HuH-7.5 (cell line): ENCODE results near the gene MICAL3.
"Not testable (repeated sequence)": the region's sequence is repeated elsewhere in the genome, so short reads cannot be mapped to it uniquely, and the experiment has no call there.

ENCODE experiments used
- DNase-seq: peaks from one replicate; pipeline ENCODE4 v3.0.0; 2011; ENCODE audit warnings: low spot score

Gene MICAL3

DNA sequence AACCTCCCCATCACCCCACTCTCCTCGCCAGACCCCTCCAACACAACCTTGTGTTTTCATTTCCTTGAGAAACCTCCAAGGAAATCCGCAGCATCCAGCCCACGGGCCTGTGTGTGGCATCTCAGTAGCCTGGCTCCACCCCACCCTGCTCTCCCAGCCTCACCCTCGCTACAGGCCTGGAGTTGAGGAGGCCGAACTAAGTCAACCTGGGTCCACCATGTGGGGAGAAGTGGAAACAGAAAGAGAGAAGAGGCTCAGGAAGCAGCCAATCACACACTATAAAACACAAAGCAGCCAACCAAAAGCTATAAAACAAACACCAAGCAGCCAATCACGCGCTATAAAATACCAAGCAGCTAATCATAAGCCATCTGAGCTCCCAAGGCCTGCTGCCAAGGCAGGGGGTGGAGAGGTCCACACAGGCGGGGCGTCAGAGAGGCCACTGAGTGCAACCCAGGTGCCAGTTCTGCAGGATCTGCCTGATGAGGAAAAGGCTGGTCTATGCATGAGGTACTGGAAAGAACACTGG lies 72.0 kb downstream of the MICAL3 start:
- no peak for DNase-seq

DNA sequence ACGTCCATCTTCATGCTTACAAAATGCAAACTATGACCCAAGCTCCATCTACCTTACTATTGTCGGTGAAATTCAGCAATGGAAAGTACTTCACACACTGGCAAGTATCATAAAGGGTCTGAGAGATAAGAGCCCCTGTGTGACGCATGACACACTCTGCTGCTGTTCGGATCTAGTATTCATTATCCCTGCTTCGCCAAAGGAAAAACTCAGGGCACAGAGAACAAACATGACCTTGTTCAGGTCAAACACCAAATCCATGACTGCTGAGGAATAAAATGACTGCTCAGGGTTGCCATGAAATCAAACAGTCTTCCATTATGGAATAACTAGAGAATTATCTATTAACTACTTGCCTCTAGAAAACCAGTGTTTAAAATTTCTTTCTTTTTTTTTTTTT lies 73.0 kb downstream of the MICAL3 start:
- no peak for DNase-seq

DNA sequence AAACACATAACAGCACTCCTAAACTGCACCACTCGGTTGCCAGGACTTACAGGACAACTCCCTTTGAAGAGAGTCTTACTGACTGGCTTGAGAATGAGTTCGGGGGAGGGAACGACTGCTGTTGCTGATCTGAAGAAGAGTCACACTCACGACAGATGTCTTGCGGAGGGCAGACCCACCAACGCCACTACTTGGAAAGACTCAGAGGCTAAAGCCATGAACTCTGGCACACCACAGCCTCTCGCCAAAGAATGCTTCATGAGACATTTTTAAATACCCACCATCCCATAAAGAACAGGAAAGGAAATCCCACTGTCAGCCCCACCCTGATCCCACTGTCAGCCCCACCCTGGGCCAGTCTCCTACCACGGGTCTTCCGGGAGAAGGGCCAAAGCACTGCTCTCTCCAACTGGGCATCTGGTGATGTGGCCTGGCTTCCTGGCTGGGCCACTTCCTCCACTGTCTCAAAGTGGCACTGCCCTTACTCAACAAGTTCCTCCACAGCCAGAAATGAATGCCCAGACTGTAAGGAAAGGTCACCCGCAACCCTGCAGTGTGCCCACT lies 73.6 kb downstream of the MICAL3 start:
- DNase-seq, result no peak

DNA sequence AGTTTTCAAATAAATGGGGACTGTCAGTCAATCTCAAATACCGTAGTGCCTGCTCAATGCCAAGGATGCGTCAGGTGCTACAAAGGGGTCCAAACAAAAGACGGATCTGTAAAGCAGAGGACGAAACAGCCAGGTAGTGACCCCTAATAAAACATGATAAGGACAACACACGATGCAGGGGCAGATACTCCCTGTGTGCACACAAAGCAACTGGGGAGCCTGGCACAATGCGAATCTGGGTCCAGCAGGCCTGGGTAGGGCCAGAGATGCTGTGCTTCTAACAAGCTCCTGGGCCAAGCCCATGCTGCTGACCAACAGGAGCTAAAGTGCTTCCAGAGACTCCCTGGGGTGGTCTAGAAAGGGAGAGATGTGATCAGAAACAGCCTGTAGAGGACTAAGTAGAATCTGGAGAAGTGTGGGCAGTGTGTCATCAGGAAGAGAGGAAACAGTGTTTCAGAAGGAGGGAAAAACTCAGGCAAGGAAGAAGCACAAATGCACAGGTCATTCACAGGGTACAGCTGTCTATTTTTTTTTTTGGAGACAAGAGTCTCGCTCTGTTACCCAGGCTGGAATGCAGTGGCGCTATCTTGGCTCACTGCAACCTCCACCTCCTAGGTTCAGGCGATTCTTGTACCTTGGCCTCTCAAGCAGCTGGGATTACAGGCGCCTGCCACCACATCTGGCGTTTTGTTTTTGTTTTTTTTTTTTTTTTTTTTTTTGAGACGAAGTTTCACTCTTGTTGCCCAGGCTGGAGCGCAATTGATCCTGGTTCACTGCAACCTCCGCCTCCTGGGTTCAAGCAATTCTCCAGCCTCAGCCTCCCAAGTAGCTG lies 74.5 kb downstream of the MICAL3 start:
- DNase-seq, result no peak

DNA sequence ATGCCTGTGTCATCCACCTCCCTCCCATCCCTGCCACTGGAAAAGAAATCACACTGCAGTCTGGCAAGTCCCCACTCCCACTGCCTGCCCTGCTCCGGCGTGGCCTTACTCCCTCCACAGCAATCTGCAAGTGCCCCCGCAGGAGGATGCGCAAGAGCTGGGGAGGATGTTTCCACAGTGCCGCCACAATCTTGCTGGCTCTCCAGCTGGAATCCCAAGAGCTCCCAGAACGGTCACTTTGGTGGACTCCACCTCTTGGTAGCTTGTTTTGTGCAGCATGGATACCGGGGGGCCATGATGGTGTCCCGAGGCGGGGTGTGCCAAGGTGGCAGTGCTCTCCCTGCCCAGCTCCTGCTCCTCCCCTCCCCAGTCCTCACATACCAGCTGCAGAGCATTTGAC lies 76.3 kb downstream of the MICAL3 start:
- no peak for DNase-seq

DNA sequence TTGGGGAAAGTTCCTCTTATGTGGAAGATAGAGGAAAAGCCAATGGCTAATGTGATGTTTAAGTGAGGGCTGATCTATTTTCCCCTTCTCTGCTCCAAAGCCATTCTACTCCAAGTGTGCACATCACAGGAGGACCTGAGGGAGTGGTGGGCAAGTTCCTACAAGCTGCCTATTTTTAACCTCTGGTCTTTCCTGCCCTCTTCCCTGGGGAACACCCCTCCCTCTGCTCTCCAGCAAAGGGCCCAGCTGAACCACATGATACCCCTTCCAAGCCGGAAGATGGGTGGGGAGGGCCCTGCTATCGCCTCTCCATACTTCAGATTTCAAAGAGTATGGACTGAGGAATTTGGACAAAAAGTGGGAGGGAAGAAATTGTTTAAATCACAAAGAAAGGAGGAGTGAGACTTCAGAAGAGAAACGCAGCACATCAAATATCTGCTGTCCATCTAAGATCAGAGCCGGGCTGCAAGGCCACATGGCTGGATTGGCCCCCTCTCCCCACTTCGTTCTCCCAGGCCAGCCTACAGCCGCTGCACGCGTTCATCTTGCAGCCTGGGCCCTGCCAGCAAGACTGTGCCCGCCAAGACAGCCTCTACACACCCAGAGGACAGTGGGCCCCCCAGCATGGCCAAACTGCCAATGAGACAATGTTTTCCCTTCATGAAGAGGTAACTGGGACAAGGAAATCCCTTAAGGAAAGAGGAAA lies 77.5 kb downstream of the MICAL3 start:
- no peak for DNase-seq

DNA sequence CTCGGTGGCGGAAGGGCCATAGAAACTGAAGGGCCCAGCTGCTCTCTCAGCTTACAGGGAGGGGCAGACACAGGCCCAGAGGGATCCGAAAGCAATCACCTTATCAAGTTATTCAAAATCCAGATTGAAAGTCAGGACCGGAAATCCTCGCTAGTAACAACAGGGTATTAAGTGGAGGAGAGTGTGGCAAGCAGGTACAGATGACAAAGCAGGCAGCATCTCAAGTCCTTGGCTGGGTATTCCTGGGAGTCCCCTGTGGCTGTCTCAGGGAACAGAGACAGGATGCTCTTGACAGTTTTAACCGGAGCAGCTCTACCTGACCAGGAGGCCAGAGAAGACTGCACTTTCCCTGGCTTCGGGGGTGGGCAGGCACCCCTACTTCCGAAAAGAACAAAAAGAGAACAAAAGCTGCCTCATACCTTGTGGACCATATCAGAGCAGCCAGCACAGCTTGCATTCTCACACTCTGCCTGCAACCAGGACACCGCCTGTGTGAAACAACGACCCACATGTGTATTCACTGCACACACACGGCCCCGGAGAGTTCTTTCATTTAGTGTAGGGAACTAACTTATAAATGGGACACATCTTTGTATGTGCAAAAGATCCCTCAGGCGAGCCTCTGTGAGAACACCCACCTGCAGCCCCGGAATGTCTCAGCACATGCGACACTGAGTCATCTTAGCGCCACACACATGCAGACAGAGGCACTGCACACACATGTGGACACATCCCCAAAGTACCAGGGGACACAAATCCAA lies 78.3 kb downstream of the MICAL3 start:
- no peak for DNase-seq

DNA sequence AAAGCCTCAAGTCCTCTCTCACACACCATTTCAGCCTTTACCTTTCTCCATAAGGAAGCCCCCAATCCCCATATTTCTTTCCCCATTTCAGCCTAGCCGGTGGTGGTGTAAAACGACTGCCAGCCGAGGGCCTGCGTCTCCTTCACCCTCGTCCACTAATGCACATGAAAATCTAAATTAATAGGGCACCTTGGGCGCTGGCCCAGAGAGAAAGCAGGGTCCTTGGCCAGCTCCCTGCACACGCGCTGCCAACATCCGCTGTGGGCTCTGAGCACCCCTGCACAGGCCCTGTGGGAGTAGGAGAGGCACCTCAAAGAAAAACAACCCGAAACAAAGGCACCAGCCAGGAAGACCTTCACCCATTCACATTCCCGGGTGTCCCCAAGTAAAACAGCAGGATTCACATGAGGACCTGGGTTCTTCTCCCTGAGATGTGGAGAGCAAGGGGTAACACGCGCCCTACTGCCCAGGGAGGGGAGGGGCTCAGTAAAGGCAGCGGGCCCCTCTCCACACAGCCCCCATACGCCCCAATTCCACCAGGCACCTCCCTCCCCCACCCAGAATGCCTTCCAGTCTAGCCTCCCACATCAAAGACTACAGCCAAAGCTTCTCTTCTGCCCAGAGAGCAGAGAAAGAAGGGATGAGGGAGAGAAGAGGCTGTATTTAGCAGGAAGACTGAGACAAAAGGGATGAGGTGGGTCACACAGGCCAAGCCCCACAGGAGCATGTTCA lies 79.0 kb downstream of the MICAL3 start:
- no peak for DNase-seq

DNA sequence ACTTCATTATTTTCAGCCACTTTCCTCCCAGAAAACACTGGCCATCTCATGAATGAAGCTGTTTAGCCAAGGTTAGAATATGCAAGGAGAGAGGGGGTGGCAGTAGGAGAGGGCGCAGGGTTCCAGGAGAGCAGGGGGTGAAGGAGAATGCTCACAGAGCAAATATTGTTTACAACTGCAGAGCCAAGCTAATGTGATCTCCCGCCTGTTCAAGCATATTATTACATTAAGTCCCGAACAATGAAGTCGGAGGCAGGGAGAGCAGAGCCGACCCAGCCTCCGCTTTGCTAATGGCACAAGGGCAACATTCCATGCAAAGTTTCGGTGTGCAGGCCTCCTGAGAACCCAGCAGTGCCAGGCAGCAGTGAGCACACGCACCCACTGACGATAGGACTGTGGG lies 80.1 kb downstream of the MICAL3 start:
- DNase-seq, result no peak

DNA sequence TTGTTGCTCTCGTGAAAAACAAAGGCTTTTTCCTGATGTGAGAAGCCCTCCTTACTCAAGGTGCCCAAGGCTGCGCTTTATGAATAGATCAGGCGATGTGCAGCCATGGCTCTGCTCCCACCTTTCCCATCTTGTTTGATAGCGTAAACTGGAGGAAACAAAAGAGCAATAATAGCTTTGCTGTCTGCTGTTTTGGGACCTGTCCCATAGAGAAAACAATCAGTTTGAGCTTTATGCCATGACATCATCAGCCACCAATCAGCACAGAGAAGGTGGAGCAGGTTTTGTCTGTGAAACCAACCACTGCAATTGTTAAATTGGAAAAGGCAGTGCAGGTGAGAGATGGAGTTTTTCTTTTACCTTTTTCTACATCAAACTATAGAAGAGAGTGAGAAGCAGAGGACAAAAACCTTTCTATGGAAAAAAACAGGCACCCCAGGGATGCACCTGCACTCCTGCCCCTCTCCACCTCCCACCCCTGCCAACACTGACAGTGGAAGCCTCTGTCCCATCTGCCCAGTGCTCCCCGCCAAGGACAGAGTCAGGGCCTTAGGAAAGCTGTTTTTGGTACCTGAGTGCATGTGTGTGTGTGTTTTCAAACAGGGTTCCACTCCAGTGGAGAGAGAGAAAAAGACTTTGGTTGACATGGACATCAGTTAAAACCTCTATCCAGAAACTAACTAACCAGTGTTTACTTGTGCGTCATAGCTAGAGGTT lies 80.7 kb downstream of the MICAL3 start:
- DNase-seq, result no peak

DNA sequence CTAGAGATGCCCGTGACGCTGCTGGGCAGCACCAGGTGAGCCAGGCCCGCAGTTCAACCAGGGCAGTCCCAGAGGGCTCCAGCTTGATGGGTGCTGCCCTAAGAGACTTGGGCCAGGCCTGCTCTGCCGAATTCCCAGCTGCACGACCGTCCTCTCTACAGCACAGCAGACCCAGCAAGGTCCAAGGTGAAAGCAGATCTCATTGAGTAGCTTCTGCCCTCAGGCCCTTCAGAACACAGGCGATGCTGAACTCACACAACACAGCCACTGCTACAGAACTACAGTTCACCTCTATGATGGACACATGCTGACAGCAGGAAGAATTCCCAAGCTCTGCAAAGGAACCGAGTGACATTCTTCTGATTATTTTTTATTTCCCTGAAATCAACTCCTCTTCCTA lies 81.6 kb downstream of the MICAL3 start:
- DNase-seq, result no peak

DNA sequence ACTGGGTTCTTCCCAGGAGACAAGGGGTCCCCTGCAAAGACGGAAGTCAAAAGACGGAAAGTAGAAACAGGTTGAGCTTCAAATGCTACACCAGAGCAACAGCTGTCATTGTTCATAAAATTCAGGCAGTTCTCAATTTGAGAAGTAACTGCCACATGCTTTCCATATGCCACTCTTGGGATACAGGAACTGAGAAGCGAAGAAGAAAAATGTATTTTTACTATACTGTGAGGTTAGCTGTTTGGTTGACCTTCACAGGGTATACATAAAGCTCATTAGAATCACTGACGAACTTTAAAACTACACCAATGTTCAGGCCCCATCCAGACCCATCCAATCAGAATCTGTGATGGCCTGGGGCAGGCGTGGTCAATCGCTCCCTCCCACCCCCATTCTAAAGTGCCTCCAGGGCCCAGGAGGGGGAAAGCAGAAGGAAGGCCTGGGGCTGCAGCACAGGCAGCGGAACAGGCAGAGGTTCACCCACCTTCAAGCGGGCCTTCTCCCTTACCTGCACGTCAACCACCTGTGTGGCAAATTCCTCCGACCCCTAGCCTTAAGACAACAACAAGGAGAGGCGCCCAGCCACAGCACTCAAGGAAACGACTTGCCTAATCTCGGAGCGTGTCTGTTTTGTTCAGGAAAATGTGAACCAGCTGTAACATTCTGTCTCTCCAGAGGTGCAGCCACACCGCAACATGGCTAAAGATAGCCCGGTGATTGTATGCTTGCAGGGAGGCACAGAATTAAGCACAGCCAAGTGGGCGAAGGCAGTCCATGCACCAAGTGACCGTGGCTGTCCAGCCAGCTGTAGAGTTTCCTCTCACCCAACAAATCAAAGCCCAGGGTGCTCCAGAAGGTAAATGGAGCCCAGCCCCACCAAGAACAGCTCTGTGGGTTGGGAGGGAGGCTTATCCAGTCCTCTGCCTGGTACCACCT lies 82.6 kb downstream of the MICAL3 start:
- DNase-seq, result no peak

DNA sequence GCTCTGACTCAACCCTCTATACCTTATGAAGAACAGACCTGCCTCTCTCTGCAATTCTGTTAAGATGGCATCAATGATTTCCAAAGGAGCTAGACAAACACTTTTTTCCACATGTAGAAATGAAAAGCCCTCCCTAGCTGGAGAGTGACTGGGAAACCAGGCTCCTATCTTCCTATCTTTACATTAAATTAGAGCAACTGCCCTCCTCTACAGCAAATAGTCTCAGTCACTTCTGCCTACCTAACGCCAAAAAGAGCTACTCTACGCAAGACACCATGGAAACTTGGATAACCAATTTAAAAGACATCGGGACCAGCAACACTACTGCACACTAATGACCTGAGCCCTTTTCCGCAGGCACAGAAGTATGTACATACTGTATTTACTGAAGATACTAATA lies 84.8 kb downstream of the MICAL3 start:
- no peak for DNase-seq

DNA sequence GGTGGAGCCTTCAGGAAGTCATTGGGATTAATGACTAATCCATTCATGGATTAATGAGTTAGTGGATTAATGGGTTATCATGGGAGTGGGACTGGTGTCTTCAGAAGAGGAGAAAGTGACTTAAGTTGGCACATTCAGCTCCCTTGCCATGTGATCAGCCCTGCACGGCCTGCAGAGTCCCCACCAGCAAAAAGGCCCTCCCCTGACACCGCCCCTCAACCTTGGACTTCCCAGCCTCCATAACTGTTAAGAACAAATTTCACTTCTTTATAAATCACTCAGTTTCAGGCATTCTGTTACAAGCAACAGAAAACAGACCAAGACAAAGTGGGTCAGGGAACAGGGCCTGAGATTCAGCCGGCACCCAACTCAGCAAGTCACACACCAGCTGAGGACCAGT lies 85.3 kb downstream of the MICAL3 start:
- DNase-seq, result no peak

DNA sequence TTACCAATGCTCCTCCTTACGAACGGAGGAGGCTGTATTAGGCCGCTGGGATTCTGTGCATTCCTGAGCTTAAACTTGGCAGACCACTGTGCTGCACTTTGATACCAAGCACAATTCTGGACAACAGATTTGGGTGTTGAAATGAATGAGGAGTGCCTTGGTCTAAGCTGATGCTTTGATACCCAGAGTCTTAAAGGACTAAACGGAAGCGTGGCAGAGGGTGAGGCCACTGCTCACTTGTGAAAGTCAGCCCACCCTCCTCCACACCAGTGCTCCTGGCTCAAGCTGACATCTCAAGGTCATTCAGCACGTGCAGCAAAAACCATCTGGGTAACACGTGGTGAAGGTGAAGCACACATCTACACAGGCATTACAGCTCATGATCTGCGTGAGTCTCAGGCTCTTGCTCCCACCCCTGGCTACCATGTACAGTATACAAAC lies 85.9 kb downstream of the MICAL3 start:
- DNase-seq, result no peak

DNA sequence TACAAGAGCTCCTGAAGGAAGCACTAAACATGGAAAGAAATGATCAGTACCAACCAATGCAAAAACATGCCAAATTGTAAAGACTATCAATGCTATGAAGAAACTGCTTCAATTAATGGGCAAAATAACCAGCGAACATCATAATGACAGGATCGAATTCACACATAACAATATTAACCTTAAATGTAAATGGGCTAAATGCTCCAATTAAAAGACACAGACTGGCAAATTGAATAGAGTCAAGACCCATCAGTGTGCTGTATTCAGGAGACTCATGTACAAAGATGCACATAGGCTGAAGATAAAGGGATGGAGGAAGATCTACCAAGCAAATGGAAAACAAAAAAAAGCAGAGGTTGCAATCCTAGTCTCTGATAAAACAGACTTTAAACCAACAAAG lies 91.9 kb downstream of the MICAL3 start:
- not testable (repeated sequence) for DNase-seq

DNA sequence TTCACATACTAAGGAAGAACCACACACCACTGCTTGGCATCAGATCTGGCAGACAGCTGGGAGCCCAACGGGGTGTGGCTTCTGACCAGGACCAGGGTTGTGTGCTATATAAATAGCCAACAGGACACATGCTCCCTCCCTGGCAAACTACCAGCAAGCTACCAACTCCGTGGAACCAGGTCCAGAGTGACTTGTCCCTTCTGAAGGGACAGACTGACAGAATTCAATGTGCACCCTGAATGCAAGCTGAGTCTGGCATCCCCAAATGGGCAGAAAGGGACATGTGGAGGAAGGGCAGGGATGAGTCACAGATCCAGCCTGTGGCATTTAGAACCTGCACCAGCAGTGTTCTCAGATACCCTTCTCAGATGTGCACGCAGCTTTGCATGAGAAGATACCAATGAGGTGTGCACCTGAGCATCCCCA lies 92.9 kb downstream of the MICAL3 start:
- DNase-seq, result no peak

DNA sequence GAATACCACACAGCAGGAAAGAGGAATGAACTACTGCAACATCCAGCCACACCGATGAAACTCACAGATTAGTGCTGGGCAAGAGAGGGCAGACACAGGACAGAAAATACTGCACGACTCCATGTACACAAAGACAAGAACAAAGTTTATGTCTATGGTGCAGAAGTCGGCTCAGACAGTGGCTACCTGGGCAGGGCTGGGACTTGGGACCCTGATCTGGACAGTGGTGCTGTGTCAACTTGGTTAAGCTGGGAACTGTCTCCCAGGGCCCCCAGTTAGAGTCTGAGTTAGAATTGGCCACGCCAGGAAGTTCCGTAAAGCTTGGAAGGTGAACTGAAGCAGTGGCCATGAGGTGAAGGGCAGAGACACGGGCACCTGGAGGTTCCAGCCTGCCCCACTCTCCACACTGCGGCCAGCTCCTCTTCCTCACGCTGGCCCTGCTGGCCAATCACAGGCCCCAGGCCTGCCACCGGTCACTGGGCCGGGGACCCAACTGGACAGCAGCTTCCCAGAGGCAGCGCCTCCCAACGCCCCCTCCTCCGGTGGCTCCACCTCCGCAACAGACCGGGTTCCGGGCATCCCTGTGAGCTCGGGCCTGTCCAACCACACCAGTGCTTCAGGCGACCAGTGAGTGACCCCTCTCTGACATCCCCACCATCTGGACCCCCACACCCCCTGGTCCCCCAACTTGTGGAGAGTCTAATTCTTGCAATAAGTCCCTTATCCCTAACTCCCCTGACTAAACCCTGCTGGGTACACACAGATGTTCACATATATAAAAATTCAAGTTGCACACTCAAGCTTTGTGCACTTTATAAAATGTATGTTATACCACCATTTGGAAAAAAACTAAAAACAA lies 93.7 kb downstream of the MICAL3 start:
- no peak for DNase-seq

DNA sequence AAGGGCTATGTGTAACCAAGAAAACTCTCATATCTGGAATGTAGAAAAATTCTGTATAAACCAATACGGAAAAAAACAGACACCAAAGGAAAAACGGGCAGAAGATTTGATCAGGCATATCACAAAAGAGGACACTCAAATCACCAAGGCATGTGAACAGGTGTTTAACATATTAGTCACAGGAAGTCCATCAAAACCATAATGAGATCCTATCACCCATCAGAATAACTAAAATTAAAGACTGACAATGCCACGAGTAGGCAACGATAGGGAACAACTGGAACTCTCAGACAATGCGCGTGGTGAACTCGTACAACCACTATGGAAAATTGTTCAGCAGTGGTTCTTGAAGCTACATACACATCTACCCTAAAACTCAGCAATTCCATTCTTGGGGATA lies 94.5 kb downstream of the MICAL3 start:
- no peak for DNase-seq
